Measurements from ENCODE around the gene SOX5.

SOX5 gene

DNA sequence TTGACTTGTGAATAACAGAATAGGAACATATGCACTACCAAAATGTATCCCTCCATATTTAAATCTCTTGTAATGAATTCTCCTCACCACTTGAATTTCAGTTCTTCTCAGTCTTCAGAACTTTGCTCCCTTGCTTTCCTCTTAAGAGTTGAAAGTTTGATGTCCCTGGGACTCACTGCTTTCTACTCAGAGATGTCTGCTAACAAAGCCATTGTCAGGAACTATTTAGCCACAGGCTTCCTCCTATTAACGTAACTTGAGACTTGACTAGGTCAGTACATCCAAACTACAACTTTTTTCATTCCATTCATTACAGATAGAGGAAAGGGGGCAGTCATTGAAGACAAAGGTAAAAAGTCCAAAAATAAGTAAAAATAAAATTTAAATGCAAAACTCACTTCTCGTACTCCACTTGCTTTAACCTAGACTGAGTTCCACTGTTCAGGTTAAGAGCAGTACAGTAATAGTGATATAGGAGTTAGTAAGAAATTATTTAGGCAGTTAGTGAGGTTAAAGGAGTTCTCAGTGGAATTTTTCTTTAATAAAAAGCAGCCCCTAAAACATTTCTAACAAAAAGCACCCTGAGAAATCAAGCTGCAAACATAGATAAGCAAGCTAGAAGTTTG, 364.2 kb downstream of the SOX5 start:
- no peak for DNase-seq

GRCh38 chr12:23581913-23582312, 367.6 kb downstream of the SOX5 start:
- no peak for DNase-seq

- no peak for DNase-seq
Observed at GRCh38 chr12:23579257-23579656, 370.2 kb downstream of the SOX5 start.

DNA sequence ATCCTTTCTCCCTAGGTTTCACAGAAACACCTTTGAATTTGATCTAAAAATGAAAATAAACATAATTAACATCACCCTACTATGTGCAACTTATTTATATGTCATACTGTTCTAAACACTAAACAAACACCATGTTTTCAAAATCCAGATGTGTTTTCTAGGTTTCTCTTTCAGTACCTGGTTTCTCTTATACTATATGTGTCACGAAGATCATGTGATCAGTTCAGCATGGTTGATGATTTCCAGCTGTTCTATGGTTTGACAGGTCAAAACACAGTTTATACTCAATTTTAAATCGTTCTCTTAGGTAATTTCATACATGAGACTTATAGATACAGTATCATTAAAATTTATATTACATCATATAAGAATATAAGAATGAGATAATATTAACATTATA, 373.1 kb downstream of the SOX5 start:
- no peak for DNase-seq

DNA sequence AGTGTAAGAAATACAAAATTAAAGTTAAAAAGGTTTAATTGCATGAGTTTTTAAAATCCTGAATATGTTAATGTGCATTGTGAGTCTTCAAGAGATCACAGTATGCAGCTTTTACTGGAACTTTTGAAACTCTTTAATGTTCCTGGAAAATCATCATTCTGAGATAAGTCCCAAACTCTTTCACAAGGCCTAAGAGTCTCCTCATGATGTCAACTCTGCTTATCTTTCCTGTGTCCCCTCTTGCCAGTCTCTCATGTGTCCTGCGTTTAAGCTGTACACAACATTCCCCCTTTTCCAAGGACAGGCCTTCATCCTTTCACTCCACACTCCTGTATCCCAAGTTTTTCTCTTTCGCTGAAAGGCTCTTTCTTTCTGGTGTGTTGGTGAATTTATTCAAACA, 380.1 kb downstream of the SOX5 start:
- no peak for DNase-seq

DNA sequence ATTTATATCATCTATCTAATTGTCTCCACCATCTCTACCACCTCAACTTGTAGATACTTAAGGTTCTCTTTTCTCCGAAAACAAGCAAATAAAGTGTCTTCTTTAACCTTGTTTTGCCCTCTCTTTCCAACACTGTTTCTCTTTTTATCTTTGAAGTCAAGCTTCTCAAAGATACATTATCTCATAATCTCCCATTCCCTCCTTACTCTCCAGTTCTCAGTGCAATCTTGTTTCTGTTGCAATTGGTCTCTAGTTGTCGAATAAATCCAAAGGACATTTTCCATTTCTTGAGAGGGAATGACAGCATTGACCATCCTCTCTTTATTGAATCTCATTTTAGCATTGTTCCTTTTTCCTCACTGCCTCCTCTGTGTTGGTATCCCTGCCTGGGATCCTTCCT, 383.3 kb downstream of the SOX5 start:
- DNase-seq = no peak

- no peak for DNase-seq
Observed at GRCh38 chr12:23564451-23565152, 384.9 kb downstream of the SOX5 start.

DNA sequence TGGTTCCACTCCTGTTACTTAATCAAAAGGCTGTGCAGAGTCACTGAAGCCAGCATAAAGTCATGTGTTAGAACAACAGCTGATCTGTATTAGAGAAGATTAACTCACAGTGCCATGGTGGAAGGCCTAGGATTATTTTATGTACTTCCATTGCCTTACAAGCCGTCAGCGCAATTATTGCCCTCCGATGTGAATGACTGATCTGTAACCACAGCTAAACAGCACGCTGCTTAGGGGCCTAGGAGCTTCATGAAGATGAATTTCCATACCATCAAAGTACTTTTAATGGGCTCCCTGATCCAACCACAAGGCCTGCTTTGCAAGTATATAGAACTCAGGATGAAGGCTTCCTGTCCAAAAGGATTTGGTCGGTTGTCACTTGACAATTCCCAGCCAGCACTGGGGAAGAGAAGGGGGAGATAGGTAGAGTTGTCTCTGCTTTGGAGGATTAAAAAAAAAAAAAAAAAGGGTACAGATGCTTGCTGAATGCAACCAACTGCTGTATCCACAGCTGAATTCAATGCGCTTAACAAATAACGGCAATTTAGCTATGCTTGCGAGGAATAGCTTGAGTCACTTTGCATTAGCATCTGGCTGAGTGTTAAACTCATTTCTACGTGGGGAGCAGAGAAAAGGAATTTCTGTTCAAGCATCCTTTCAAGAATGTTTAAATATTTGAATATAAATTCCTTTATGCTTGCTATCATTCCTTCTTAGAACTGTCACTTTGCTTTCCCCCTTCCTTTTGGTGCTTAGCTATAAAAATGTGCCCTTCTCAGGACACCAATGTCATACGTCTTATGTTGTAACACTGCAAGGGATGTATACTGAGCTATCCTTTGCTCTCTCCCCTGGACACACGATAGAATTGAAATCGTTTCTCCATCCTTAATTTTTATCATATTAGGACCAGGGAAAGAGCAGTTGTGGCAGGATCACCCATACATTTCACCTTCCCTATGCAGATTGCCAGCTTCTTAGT, 387.8 kb downstream of the SOX5 start:
- no peak for DNase-seq

DNA sequence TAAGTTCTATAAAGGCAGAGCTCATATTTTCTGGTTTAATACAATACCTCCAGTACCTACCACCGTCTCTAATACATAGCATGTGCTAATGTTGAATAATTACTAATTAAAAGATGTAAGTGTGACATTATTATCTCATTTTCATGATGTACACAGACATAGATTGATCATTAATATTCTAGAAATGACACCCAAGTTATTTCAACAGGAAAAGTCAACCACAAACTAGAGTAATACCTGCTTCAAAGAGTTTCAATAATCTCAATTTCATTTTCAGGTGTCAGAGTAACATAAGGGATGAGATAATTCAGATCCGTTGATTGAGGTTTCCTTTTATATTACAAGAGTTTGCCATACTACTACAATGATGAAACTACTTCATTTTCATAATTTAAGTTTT, 388.9 kb downstream of the SOX5 start:
- no peak for DNase-seq

DNA sequence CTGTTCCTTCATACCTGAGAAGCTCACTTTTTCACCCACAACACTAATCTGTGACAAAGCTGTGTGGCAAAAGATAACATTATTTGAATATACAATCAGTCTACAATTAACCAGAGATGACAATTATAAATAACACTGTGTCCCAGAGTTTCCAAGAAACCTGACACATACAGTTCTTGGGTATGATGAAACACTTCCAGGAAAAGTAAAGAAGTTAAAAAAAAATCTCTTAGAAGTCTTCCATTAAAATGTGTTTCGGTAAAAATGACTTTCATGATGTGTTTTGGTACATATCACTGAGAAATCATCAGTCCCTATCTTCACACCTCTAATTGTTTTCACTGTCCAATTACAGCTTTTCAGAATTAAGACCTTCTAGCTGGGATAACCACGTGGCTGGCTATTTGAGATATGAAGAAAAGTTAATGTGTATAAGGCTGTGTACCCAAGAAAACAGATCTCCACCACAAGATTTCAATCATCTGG, 390.2 kb downstream of the SOX5 start:
- DNase-seq = no peak

DNA sequence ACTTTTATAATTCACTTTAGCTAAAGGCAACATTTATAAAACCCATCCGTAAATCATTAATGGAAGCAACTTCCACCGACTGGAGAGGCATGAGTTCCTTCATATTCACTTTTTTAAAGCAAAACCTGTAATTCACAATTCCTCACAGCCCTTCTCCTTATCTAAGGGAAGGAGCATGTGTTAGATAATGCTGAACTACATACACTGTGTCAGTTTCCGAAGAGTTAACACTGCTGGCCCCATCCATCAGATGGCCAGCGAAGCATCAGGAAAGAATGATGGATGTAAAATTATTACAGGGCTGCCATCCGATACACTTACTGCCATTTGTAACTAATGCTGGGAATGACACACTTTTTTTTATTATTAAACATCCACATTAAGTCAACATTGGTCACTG, 392.8 kb downstream of the SOX5 start:
- no peak for DNase-seq

DNA sequence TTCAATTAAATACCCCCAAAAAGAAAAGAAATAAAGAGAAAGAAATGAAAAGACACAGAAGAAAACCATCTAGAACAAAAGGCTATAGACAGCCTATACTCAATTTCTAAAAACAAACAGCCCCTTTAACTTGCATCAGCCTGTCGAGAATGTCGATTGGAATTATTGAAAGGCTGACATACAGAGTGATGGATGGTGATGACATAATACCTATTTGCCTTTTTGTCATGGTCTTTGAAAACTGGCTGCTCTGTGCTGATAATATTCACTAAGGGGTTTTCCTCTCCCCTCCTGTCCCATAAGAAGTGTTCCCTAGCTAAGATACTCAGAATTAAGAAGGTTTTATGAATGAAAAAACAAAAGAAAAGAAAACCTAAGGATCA, 393.7 kb downstream of the SOX5 start:
- DNase-seq = no peak

- DNase-seq = no peak
Observed at GRCh38 chr12:23555180-23555824, 394.2 kb downstream of the SOX5 start.

DNA sequence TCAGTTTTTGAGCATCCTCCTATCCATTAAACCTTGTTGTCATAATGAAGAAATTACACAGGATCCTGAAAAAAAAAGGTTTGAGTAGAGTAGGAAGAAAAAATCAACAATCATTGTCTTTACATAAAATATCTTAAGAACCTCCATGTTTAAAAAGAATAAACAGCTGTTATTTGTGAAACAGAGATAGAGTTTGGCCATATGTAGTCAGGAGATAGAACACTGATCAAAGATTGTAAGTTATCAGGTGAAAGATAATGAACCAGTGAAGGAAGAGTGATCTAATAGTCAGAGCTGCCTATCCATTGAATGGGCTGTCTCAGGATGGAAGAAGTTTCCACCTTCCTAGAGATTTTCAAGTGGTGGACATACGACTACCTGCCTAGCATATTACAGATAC, 397.1 kb downstream of the SOX5 start:
- DNase-seq = no peak

GRCh38 chr12:23550753-23551152, 398.7 kb downstream of the SOX5 start:
- no peak for DNase-seq

DNA sequence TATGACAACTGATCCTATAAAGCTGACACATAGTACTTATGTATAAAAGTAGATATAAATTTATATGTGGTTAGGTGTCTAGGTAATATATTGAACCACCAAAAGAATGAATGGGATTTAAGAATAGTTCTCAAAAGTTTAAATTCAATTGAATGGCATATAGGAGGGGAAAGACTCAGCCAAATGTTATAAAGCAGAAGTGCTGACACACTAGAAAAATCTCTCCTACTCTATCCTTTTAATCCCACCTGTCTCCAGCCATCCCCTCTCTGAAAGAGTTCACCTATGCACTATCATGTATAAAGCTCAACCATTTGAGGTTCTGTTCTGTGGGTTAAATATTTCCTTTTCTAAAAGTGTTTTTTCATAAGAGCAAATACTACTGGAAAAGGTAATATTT, 400.7 kb downstream of the SOX5 start:
- DNase-seq = no peak

DNA sequence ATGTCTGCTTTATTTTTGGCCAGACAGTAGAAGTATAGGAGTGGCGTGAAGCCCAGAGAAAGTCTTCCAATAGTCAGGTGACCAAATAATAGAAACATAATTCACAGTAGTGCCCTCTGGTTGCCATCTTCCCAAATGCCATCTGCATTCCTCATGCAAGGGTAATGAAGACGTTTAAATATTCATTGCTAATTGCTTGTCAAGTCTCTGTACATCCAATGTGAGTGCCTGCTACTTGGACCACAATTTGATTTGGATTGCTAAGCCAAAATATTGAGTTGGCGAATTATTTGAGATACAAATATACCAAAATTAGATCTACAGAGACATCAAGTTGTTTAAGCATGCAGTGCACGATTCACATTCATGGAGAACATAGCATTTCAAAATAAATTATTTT, 402.7 kb downstream of the SOX5 start:
- no peak for DNase-seq

DNA sequence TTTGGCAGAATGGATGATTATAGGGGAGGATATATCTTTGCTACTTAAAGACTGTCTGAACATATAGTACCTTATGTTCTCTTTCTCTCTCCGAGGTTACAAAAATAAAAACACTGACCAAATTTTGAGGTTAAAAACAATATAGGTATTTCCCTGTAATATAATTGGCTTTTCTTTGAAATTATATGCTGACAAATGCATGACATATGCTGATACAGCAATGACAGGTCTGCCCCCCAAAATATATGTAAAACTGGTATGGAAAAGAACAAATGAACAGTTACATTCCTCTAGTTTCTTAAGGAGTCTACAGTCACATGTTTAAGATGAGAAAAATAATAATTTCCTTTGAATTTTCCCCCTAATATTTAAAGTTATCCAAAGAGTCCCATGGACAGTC, 405.7 kb downstream of the SOX5 start:
- DNase-seq = no peak

- DNase-seq = no peak
Observed at GRCh38 chr12:23542187-23542586, 407.3 kb downstream of the SOX5 start.

GRCh38 chr12:23540572-23540971, 408.9 kb downstream of the SOX5 start:
- DNase-seq = no peak

GRCh38 chr12:23536293-23536692, 413.2 kb downstream of the SOX5 start:
- DNase-seq = no peak

- DNase-seq = no peak
Observed at GRCh38 chr12:23535441-23535840, 414.0 kb downstream of the SOX5 start.

- no peak for DNase-seq
Observed at GRCh38 chr12:23534196-23534595, 415.3 kb downstream of the SOX5 start.
